CD4-positive, alpha-beta memory T cell (primary cell): ENCODE data around the gene C4A. TPM values are rescaled to one million over a fixed set of nuclear protein-coding genes. Genes with fewer than 3 reads are reported as not detected.
"Not testable (repeated sequence)": the region's sequence is repeated elsewhere in the genome, so short reads cannot be mapped to it uniquely, and the experiment has no call there.

Source experiments
- CTCF ChIA-PET: fragments of 350-600 bp; sonication (Branson Sonifier 250); formaldehyde crosslinking; loops from one replicate; lab custom pipeline; 2021; ENCODE audit warnings: inconsistent platforms; ENCODE audit not compliant: partially characterized antibody; lab: Charles Lee
- POLR2A ChIA-PET: fragments of 350-600 bp; sonication (Branson Sonifier 250); formaldehyde crosslinking; loops from one replicate; lab custom pipeline; 2021; ENCODE audit not compliant: partially characterized antibody; lab: Charles Lee
- DNase-seq, 5 donors: peaks; one replicate each; pipeline versions ENCODE4 v3.0.0 to v3.0.0-alpha.2; 2020 to 2022; ENCODE audit warnings: mixed read lengths in 1 of 5
- H3K27ac ChIP-seq: one replicate; pipeline ENCODE4 v1.7.0; 2013; ENCODE audit warnings: low read depth, low read length
- H3K27me3 ChIP-seq: 2 replicates; pipeline ENCODE4 v1.7.0; 2013; ENCODE audit warnings: mild to moderate bottlenecking, low read length, moderate library complexity; ENCODE audit not compliant: insufficient read depth
- H3K36me3 ChIP-seq: 2 replicates; pipeline ENCODE4 v1.7.0; 2013; ENCODE audit warnings: mild to moderate bottlenecking, low read length, moderate library complexity; ENCODE audit not compliant: insufficient read depth
- H3K4me1 ChIP-seq: 2 replicates; pipeline ENCODE4 v1.7.0; 2013; ENCODE audit warnings: mild to moderate bottlenecking, low read length, moderate library complexity; ENCODE audit not compliant: insufficient read depth
- H3K4me3 ChIP-seq, 2 donors: one replicate each; pipeline ENCODE4 v1.7.0; 2013; ENCODE audit warnings: low read length in 2 of 2, mild to moderate bottlenecking in 1 of 2
- H3K9me3 ChIP-seq, 2 donors: one replicate each; pipeline ENCODE4 v1.7.0; 2013; ENCODE audit warnings: low read length in 2 of 2, control low read depth in 1 of 2; ENCODE audit not compliant: control insufficient read depth in 1 of 2
- H3K27ac Mint-ChIP-seq, 7 donors: one replicate each; pipeline ENCODE4 v1.8.0; 2020 to 2021; ENCODE audit warnings: mixed read lengths in 7 of 7, mild to moderate bottlenecking in 6 of 7, inconsistent platforms in 3 of 7, moderate library complexity in 3 of 7
- H3K27me3 Mint-ChIP-seq, 2 donors: one replicate each; pipeline ENCODE4 v1.8.0; 2020 to 2021; ENCODE audit warnings: mixed read lengths in 2 of 2
- H3K36me3 Mint-ChIP-seq, 2 donors: one replicate each; pipeline ENCODE4 v1.8.0; 2020 to 2021; ENCODE audit warnings: mixed read lengths in 2 of 2, inconsistent platforms in 1 of 2, mild to moderate bottlenecking in 1 of 2
- H3K4me1 Mint-ChIP-seq, 4 donors: one replicate each; pipeline ENCODE4 v1.8.0; 2020 to 2021; ENCODE audit warnings: mixed read lengths in 4 of 4, mild to moderate bottlenecking in 1 of 4
- H3K4me3 Mint-ChIP-seq, 8 donors: one replicate each; pipeline ENCODE4 v1.8.0; 2020 to 2021; ENCODE audit warnings: mixed read lengths in 8 of 8, mild to moderate bottlenecking in 7 of 8, moderate library complexity in 6 of 8, inconsistent platforms in 3 of 8
- H3K9me3 Mint-ChIP-seq, 8 donors: one replicate each; pipeline ENCODE4 v1.8.0; 2020 to 2021; ENCODE audit warnings: mixed read lengths in 8 of 8, mild to moderate bottlenecking in 5 of 8, inconsistent platforms in 3 of 8, moderate library complexity in 1 of 8
- intact Hi-C: fragments of 100-400 bp; cut with micrococcal nuclease; formaldehyde crosslinking; loops from one replicate; pipeline ENCODE4 v1.15.1; 2023
- polyA plus RNA-seq, 2 donors: library from polyadenylated mRNA; unstranded; fragments of 300-500 nt; fragmentation: Illumina TruSeq; gene quantifications; one replicate each; pipeline ENCODE4 v1.2.3, GENCODE V29; 2021
- total RNA-seq, 2 experiments: library from RNA; stranded (reverse); gene quantifications; one replicate each; pipeline ENCODE4 v1.2.3, GENCODE V29; 2021

Gene C4A
- total RNA-seq (1 to 10 TPM; 6.7 to 9.8 TPM), polyA plus RNA-seq (under 1 TPM in 1 of 2 donors, not detected in 1; 0.17 TPM)

- H3K27me3 ChIP-seq, H3K27ac ChIP-seq, DNase-seq, POLR2A ChIA-PET, H3K36me3 ChIP-seq, CTCF ChIA-PET, H3K36me3 Mint-ChIP-seq, H3K9me3 ChIP-seq, intact Hi-C loops, H3K4me3 Mint-ChIP-seq, H3K4me3 ChIP-seq, H3K9me3 Mint-ChIP-seq, H3K27ac Mint-ChIP-seq, H3K27me3 Mint-ChIP-seq: not testable (repeated sequence)
- H3K4me1 Mint-ChIP-seq, result peaks cover 4 to 11% (median 6%) of the 10 kb centered on the region in 4 donors
- H3K4me1 ChIP-seq, result peaks cover 14% of the 10 kb centered on the region
Measured at GRCh38 chr6:31981744-31982143, at the start of gene C4A. C4A (plus strand) TSS chr6:31982057; CDS start chr6:31982108, 51 bp downstream.

- H3K9me3 ChIP-seq, H3K27me3 Mint-ChIP-seq, H3K9me3 Mint-ChIP-seq, H3K4me1 ChIP-seq, H3K4me1 Mint-ChIP-seq, CTCF ChIA-PET, POLR2A ChIA-PET, H3K27ac ChIP-seq, H3K27me3 ChIP-seq, intact Hi-C loops, H3K36me3 Mint-ChIP-seq, H3K36me3 ChIP-seq, H3K27ac Mint-ChIP-seq, DNase-seq, H3K4me3 ChIP-seq, H3K4me3 Mint-ChIP-seq: not testable (repeated sequence)
Measured at GRCh38 chr6:31932137-31932536, 49.7 kb upstream of the C4A start.

GRCh38 chr6:31933537-31933936 is 48.3 kb upstream of the C4A start:
- intact Hi-C loops, result no loop called here
- Mint-ChIP-seq H3K36me3 (no peaks in the 10 kb centered on the region), H3K27me3 (peaks cover 0 to 3% of the 10 kb centered on the region in 2 donors), H3K4me3 (no peak overlapping the region), H3K9me3 (no peaks in the 10 kb centered on the region), H3K4me1 (no peaks in the 10 kb centered on the region), H3K27ac (peak overlapping the region in 1 of 7 donors; percentile 42)
- POLR2A ChIA-PET, result no interaction called here
- CTCF ChIA-PET, result no interaction called here
- DNase-seq, result no peak
- no peaks in the 10 kb centered on the region for H3K9me3 ChIP-seq
- no peak overlapping the region for H3K4me3 ChIP-seq
- H3K27ac ChIP-seq, result no peak overlapping the region
- no peaks in the 10 kb centered on the region for H3K36me3 ChIP-seq
- no peaks in the 10 kb centered on the region for H3K27me3 ChIP-seq
- H3K4me1 ChIP-seq, result no peaks in the 10 kb centered on the region

GRCh38 chr6:31935021-31935420 is 46.8 kb upstream of the C4A start:
- no peak overlapping the region for H3K27ac Mint-ChIP-seq
- Histone ChIP-seq H3K4me3 (no peak overlapping the region), H3K4me1 (no peaks in the 10 kb centered on the region), H3K36me3 (no peaks in the 10 kb centered on the region), H3K27me3 (no peaks in the 10 kb centered on the region), H3K27ac (no peak overlapping the region), H3K9me3 (no peaks in the 10 kb centered on the region)
- CTCF ChIA-PET, result no interaction called here
- intact Hi-C loops, result no loop called here
- H3K9me3 Mint-ChIP-seq, result no peaks in the 10 kb centered on the region
- POLR2A ChIA-PET, result no interaction called here
- H3K36me3 Mint-ChIP-seq, result no peaks in the 10 kb centered on the region
- H3K4me3 Mint-ChIP-seq, result no peak overlapping the region
- no peak for DNase-seq
- H3K4me1 Mint-ChIP-seq, result no peaks in the 10 kb centered on the region
- H3K27me3 Mint-ChIP-seq, result peaks cover 0 to 3% of the 10 kb centered on the region in 2 donors

GRCh38 chr6:31935823-31936222 is 46.0 kb upstream of the C4A start:
- no peaks in the 10 kb centered on the region for H3K4me1 Mint-ChIP-seq
- no peak overlapping the region for H3K27ac ChIP-seq
- H3K4me3 ChIP-seq, result no peak overlapping the region
- POLR2A ChIA-PET, result no interaction called here
- H3K4me3 Mint-ChIP-seq, result peak overlapping the region in 1 of 8 donors; percentile 7
- intact Hi-C loops, result no loop called here
- CTCF ChIA-PET, result interaction anchor here (1.6 kb wide), 1 partner anchor 47 kb away, joined by 3 read pairs; no protein-coding TSS in a partner anchor
- H3K36me3 Mint-ChIP-seq, result no peaks in the 10 kb centered on the region
- H3K9me3 Mint-ChIP-seq, result no peaks in the 10 kb centered on the region
- H3K27ac Mint-ChIP-seq, result peak overlapping the region in 2 of 7 donors; percentile 24 to 51
- H3K27me3 Mint-ChIP-seq, result peaks cover 0 to 6% of the 10 kb centered on the region in 2 donors
- no peaks in the 10 kb centered on the region for H3K27me3 ChIP-seq
- H3K36me3 ChIP-seq, result no peaks in the 10 kb centered on the region
- no peaks in the 10 kb centered on the region for H3K9me3 ChIP-seq
- no peaks in the 10 kb centered on the region for H3K4me1 ChIP-seq
- no peak for DNase-seq

- H3K4me3 ChIP-seq, result no peak overlapping the region
- intact Hi-C loops, result no loop called here
- no peak for DNase-seq
- Mint-ChIP-seq H3K4me1 (no peaks in the 10 kb centered on the region), H3K27me3 (peaks cover 8 to 22% of the 10 kb centered on the region in 2 donors), H3K36me3 (no peaks in the 10 kb centered on the region), H3K27ac (no peak overlapping the region), H3K4me3 (no peak overlapping the region), H3K9me3 (peaks cover 0 to 2% (median 0%) of the 10 kb centered on the region in 8 donors)
- H3K4me1 ChIP-seq, result no peaks in the 10 kb centered on the region
- H3K36me3 ChIP-seq, result no peaks in the 10 kb centered on the region
- H3K27me3 ChIP-seq, result no peaks in the 10 kb centered on the region
- H3K27ac ChIP-seq, result no peak overlapping the region
- ChIA-PET CTCF (no interaction called here), POLR2A (interaction anchor here (0.6 kb wide), 1 partner anchor 1026 kb away, joined by 3 read pairs; the partner anchor contains the start of gene VARS2)
- H3K9me3 ChIP-seq, result no peaks in the 10 kb centered on the region
Measured at GRCh38 chr6:31940256-31940664, 41.6 kb upstream of the C4A start.

GRCh38 chr6:31943742-31944141 is 38.1 kb upstream of the C4A start:
- POLR2A ChIA-PET, result no interaction called here
- H3K36me3 Mint-ChIP-seq, result no peaks in the 10 kb centered on the region
- Histone ChIP-seq H3K27ac (no peak overlapping the region), H3K27me3 (no peaks in the 10 kb centered on the region), H3K4me3 (no peak overlapping the region), H3K9me3 (no peaks in the 10 kb centered on the region), H3K4me1 (no peaks in the 10 kb centered on the region), H3K36me3 (no peaks in the 10 kb centered on the region)
- no peak for DNase-seq
- no peak overlapping the region for H3K4me3 Mint-ChIP-seq
- H3K27ac Mint-ChIP-seq, result no peak overlapping the region
- CTCF ChIA-PET, result interaction anchor here (2.9 kb wide), 1 partner anchor 8 kb away, joined by 13 read pairs; no protein-coding TSS in a partner anchor
- H3K9me3 Mint-ChIP-seq, result peaks cover 0 to 2% (median 0%) of the 10 kb centered on the region in 8 donors
- peaks cover 11 to 23% of the 10 kb centered on the region in 2 donors for H3K27me3 Mint-ChIP-seq
- intact Hi-C loops, result no loop called here
- H3K4me1 Mint-ChIP-seq, result no peaks in the 10 kb centered on the region
